ENCODE data around the gene SV2C.

The SV2C gene

GRCh38 chr5:76166886-76167576 lies 83.8 kb downstream of the SV2C start:
- no peak for DNase-seq

- no peak for DNase-seq
Observed at GRCh38 chr5:76169146-76169905, 86.1 kb downstream of the SV2C start.

GRCh38 chr5:76174101-76174500 lies 90.9 kb downstream of the SV2C start:
- DNase-seq: no peak

GRCh38 chr5:76175051-76175666 lies 92.0 kb downstream of the SV2C start:
- DNase-seq: peak; percentile 55 to 64

GRCh38 chr5:76175821-76176403 lies 92.7 kb downstream of the SV2C start:
- DNase-seq: peak in 1 of 2 donors; percentile 41

- no peak for DNase-seq
Observed at GRCh38 chr5:76177978-76178377, 94.8 kb downstream of the SV2C start.

- DNase-seq: no peak
Observed at GRCh38 chr5:76178913-76179312, 95.7 kb downstream of the SV2C start.

- peak in 1 of 2 donors; percentile 15 for DNase-seq
Observed at GRCh38 chr5:76180814-76181805, 97.9 kb downstream of the SV2C start.

- DNase-seq: no peak
Observed at GRCh38 chr5:76187386-76187785, 104.2 kb downstream of the SV2C start.

GRCh38 chr5:76190356-76190755 lies 107.2 kb downstream of the SV2C start:
- no peak for DNase-seq

- no peak for DNase-seq
Observed at GRCh38 chr5:76192837-76193236, 109.7 kb downstream of the SV2C start.

GRCh38 chr5:76193635-76194034 lies 110.5 kb downstream of the SV2C start:
- no peak for DNase-seq

- no peak for DNase-seq
Observed at GRCh38 chr5:76194340-76194739, 111.2 kb downstream of the SV2C start.

GRCh38 chr5:76196457-76196856 lies 113.3 kb downstream of the SV2C start:
- no peak for DNase-seq

GRCh38 chr5:76196886-76197489 lies 113.8 kb downstream of the SV2C start:
- DNase-seq: no peak

GRCh38 chr5:76197726-76198125 lies 114.5 kb downstream of the SV2C start:
- DNase-seq: no peak

GRCh38 chr5:76199336-76200318 lies 116.4 kb downstream of the SV2C start:
- no peak for DNase-seq

- no peak for DNase-seq
Observed at GRCh38 chr5:76202182-76202581, 119.0 kb downstream of the SV2C start.

GRCh38 chr5:76204191-76204590 lies 121.0 kb downstream of the SV2C start:
- no peak for DNase-seq

- DNase-seq: no peak
Observed at GRCh38 chr5:76204713-76205112, 121.5 kb downstream of the SV2C start.

- no peak for DNase-seq
Observed at GRCh38 chr5:76207120-76207519, 123.9 kb downstream of the SV2C start.

All from CD4-positive, alpha-beta T cell treated with Interleukin-4 for 1 hour (primary cell).